BLaER1 (cell line): ENCODE results near the gene SULT1A2.
"Not testable (repeated sequence)": the region's sequence is repeated elsewhere in the genome, so short reads cannot be mapped to it uniquely, and the experiment has no call there.

ENCODE experiments used
- H3K27ac ChIP-seq: shearing (Covaris generic); formaldehyde crosslinking; 2 replicates; pipeline ENCODE4 v1.8.1; 2022
- H3K27me3 ChIP-seq: shearing (Covaris generic); formaldehyde crosslinking; 2 replicates; pipeline ENCODE4 v1.8.1; 2022
- H3K36me3 ChIP-seq: shearing (Covaris generic); formaldehyde crosslinking; 2 replicates; pipeline ENCODE4 v1.8.1; 2022
- H3K4me1 ChIP-seq: shearing (Covaris generic); formaldehyde crosslinking; 2 replicates; pipeline ENCODE4 v1.8.1; 2022
- H3K4me2 ChIP-seq: shearing (Covaris generic); formaldehyde crosslinking; 2 replicates; pipeline ENCODE4 v1.8.1; 2022
- H3K4me3 ChIP-seq: shearing (Covaris generic); formaldehyde crosslinking; 2 replicates; pipeline ENCODE4 v1.8.1; 2022
- H3K9ac ChIP-seq: shearing (Covaris generic); formaldehyde crosslinking; 2 replicates; pipeline ENCODE4 v1.8.1; 2022
- H3K9me3 ChIP-seq: shearing (Covaris generic); formaldehyde crosslinking; 2 replicates; pipeline ENCODE4 v1.8.1; 2022
- H4K20me1 ChIP-seq: shearing (Covaris generic); formaldehyde crosslinking; 2 replicates; pipeline ENCODE4 v1.8.1; 2022
- Cebpa-rat ChIP-seq: shearing (Covaris generic); IDR thresholded peaks from 2 replicates; pipeline ENCODE4 v1.8.1; 2022

Gene SULT1A2

DNA sequence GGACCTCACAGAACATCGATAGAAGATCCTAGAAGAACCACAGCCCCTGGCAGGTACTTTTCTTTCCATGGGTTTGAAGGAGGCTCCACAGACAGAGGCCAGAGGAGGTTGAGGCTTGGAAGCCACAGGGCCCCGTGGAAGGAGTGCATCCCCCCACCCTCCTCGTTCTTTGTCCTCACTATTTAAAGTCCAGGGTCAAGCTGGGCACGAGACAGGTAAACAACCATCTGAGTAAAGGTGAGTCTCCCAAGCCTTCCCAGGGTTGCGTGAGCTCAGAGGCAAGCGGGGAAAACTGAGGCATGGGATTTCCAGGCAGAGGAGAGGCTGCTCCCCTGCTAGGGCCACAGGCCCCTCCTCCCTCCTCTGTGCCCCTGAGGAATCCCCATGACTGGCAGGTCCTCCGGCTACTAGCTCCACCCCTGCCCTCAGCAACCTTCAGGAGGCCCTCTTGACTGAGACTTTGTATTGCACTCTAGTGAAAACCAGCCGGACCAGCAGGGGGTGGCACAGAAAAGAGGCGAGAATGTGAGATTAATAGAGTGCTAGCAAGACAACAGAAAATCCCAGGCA, 927 bp upstream of the SULT1A2 start:
- Histone ChIP-seq H3K4me1 (peaks cover 23% of the 10 kb centered on the region), H3K4me2 (peak overlapping the region; percentile 80), H3K27me3 (no peaks in the 10 kb centered on the region), H3K36me3 (peaks cover 7% of the 10 kb centered on the region), H3K27ac (peak overlapping the region; percentile 52; the same call in 1 of the 2 replicates), H3K4me3 (no peak overlapping the region), H4K20me1 (no peaks in the 10 kb centered on the region), H3K9me3 (no peaks in the 10 kb centered on the region), H3K9ac (no peak overlapping the region)
- no peak for TF ChIP-seq Cebpa-rat

DNA sequence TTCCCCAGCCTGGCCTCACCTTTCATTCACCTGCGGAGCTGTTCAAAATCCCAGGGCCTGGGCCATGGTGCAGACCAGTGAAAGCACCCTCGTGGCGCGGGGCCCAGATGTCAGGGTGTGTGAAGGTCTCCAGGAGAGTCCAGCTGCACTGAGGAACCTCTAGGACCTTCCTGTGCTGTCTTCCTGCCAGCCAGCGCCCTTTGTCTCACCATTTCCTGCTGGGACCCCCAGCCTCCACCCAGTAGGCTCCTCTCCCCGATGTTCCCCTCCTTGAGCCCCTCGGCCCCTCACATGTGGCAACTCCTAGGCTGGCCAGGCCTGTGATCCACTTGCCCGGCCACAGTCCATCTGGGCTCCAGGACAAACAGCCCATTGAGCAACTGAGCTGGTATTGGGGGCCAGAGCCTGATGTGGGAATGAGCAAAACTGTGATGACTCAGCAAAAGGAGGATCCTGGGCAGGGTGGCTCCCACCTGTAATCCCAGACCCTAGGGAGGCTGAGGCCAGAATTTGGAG, 677 bp downstream of the SULT1A2 start:
- Histone ChIP-seq H3K27ac (no peak overlapping the region), H3K36me3 (peaks cover 23% of the 10 kb centered on the region), H3K27me3 (no peaks in the 10 kb centered on the region), H3K4me2 (peak overlapping the region; percentile 80; the same call in 1 of the 2 replicates), H3K4me3 (no peak overlapping the region), H4K20me1 (no peaks in the 10 kb centered on the region), H3K4me1 (peaks cover 19% of the 10 kb centered on the region), H3K9ac (no peak overlapping the region), H3K9me3 (no peaks in the 10 kb centered on the region)
- TF ChIP-seq Cebpa-rat: no peak

DNA sequence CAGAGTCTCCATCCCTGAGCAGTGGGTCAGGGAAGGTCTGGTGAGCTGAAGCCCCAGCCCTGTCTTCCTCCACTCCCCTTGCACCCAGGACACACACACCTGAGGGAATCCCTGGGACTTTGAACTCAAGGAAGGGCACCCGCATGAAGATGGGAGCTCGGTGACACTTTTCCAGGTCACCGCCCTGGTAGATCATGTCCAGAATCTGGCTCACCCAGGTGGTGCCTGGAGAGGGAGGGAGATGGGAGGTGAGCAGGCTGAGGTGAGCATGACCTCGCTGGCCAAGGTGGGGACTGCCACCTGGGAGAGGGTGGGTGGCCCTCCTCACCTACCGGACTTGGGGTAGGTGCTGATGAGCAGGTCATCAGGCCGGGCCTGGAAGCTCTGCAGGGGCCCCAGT, 1.4 kb downstream of the SULT1A2 start:
- H4K20me1 ChIP-seq, H3K9ac ChIP-seq, H3K4me2 ChIP-seq, H3K4me3 ChIP-seq, H3K27ac ChIP-seq, H3K9me3 ChIP-seq, H3K27me3 ChIP-seq: not testable (repeated sequence)
- peaks cover 30% of the 10 kb centered on the region for H3K36me3 ChIP-seq
- peaks cover 19% of the 10 kb centered on the region for H3K4me1 ChIP-seq

DNA sequence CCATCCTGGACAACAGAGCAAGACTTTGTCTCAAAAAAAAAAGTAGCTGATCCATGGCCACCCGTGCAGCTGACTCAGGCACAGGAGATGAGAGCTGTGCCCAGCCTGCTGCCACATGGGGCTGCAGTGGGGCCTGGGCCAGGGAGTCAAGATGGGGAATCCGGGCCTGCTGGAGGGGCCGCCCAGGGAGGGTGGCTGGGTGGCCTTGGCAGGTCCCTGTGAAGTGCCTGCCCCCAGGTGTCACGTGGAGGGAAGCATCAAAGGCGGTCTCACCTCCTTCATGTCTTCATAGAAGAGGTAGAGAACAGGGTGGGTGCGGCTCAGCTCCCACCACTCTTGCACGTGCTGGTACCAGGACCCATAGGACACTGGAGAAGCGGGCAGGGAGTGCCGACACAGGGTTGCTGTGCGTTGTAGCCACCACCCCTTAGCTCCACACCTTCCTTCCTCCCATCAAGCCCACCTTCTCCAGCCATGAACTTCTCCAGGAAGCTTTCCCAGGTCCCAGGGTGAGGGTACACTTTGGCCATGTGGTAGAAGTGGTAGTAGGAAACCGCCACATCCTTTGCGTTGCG, 3.8 kb downstream of the SULT1A2 start:
- H3K4me2 ChIP-seq: no peak overlapping the region
- TF ChIP-seq Cebpa-rat: no peak
- H3K9me3 ChIP-seq: no peaks in the 10 kb centered on the region
- H4K20me1 ChIP-seq: no peaks in the 10 kb centered on the region
- H3K27ac ChIP-seq: no peak overlapping the region
- H3K4me1 ChIP-seq: peaks cover 16% of the 10 kb centered on the region
- no peaks in the 10 kb centered on the region for H3K27me3 ChIP-seq
- no peak overlapping the region for H3K9ac ChIP-seq
- no peak overlapping the region for H3K4me3 ChIP-seq
- peaks cover 54% of the 10 kb centered on the region for H3K36me3 ChIP-seq

DNA sequence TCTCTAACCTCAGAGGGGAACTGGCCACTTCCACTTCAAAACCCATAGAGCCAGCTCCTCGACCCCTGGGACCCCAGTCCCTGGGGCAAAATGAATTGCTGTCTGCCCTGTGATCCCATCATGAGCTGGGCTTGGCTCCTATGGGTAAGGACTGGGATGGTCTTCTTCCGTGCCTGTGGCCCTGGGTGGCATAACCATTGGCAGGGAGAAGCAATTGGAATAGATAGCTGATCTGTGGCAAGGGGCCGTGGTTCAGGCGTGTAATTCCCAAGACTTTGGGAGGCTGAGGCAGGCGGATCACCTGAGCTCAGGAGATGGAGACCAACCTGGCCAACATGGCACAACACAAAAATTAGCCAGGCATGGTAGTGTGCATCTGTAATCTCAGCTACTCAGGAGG, 4.3 kb downstream of the SULT1A2 start:
- no peak for TF ChIP-seq Cebpa-rat
- Histone ChIP-seq H3K36me3 (peaks cover 59% of the 10 kb centered on the region), H3K4me2 (no peak overlapping the region), H4K20me1 (no peaks in the 10 kb centered on the region), H3K9me3 (no peaks in the 10 kb centered on the region), H3K27ac (no peak overlapping the region), H3K4me3 (no peak overlapping the region), H3K9ac (no peak overlapping the region), H3K4me1 (peaks cover 11% of the 10 kb centered on the region), H3K27me3 (no peaks in the 10 kb centered on the region)

DNA sequence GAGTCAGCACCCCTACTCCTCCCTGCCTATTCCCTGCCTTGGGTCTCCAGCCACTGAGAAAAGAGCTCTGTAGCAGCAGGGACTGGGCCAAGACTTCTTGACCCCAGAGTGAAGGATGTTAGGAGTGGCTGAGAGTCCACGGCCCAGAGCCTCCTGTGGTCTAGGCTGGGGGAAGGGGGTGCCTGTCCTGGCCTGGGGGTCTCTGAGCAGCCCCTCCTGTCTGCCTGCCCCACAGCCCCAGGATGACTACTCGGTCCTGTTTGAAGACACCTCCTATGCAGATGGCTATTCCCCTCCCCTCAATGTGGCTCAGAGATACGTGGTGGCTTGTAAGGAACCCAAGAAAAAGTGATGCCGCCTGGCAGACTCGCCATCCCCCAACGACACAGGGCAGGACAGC, 5.5 kb downstream of the SULT1A2 start:
- TF ChIP-seq Cebpa-rat: no peak
- Histone ChIP-seq H3K36me3 (peaks cover 71% of the 10 kb centered on the region), H3K9me3 (no peaks in the 10 kb centered on the region), H3K27me3 (no peaks in the 10 kb centered on the region), H3K4me2 (no peak overlapping the region), H3K27ac (no peak overlapping the region), H4K20me1 (no peaks in the 10 kb centered on the region), H3K4me3 (no peak overlapping the region), H3K4me1 (no peaks in the 10 kb centered on the region), H3K9ac (no peak overlapping the region)

DNA sequence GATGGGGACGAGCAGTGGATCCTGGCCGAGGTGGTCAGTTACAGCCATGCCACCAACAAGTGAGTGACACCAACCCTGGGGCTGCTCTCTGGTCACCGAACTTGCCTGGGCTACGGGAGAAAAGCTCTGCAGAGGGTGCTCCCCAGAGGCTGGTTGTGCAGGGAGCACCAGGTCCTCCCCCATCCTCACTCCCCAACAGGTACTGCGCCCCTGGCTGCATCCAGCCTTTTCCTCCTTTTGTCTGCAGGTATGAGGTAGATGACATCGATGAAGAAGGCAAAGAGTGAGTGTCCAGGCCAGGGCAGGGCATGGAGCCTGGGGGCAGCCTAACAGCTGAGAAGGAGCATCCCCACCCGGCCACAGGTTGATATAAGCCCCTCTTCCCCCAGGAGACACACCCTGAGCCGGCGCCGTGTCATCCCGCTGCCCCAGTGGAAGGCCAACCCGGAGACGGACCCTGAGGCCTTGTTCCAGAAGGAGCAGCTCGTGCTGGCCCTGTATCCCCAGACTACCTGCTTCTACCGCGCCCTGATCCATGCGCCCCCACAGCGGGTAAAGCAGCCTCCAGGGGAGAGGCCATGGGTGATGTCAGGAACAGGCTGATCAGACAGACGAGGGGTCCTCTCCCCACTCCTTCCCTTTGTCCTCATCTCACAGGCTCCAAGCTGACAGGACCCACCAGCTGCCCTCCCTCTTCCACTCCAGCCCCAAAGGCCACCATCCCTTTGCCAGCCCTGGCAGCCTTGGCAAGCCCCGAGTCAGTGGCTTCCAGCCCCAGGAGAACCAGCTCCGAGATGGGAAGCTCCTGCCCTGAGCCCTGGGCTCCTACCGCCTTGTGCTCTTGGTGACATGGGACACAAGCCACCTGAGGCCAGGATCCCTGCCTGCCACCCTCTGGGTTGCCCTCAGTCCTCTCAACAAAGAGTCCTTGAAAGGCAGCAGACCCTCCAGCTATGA, 6.2 kb downstream of the SULT1A2 start:
- no peak overlapping the region for H3K4me2 ChIP-seq
- no peaks in the 10 kb centered on the region for H3K9me3 ChIP-seq
- H3K27ac ChIP-seq: no peak overlapping the region
- H3K36me3 ChIP-seq: peaks cover 78% of the 10 kb centered on the region
- H3K27me3 ChIP-seq: no peaks in the 10 kb centered on the region
- H3K4me3 ChIP-seq: no peak overlapping the region
- H4K20me1 ChIP-seq: no peaks in the 10 kb centered on the region
- no peak overlapping the region for H3K9ac ChIP-seq
- no peaks in the 10 kb centered on the region for H3K4me1 ChIP-seq
- TF ChIP-seq Cebpa-rat: no peak

DNA sequence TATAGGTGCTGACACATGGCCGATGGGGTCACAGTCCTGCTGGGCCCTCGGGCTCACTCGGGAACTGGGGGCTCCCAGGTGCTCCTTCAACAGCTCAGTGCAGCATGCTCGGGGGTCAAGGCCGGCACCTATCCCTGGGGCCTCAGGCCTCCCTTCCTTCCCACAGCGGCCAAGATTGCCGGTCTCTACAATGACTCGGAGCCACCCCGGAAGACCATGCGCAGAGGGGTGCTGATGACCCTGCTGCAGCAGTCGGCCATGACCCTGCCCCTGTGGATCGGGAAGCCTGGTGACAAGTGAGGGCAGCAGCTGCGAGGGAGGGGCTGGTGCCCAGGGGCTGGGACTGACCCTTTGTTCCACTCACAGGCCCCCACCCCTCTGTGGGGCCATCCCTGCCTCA, 6.9 kb downstream of the SULT1A2 start:
- Histone ChIP-seq H3K4me3 (no peak overlapping the region), H4K20me1 (no peaks in the 10 kb centered on the region), H3K9ac (no peak overlapping the region), H3K36me3 (peaks cover 85% of the 10 kb centered on the region), H3K4me2 (no peak overlapping the region), H3K27ac (no peak overlapping the region), H3K4me1 (no peaks in the 10 kb centered on the region), H3K27me3 (no peaks in the 10 kb centered on the region), H3K9me3 (no peaks in the 10 kb centered on the region)
- no peak for TF ChIP-seq Cebpa-rat

DNA sequence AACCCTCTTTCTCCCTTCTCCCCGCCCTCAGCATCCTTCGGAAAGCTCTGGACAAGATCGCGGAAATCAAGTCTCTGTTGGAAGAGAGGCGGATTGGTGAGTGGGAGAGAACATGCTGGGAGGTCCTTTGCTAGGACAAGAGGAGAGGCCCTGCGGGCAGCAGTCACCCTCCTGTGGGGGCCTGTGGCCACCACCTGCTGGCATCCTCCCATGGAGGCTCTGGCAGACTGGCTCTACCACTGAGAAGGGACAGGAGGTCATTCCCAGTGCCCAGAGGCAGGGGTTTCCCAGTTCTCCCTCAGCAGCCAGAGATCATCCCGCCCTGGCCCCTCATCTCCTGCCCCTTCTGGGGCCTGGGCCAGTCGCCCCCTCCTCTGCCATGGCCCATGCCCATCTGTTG, 7.8 kb downstream of the SULT1A2 start:
- H3K9me3 ChIP-seq: no peaks in the 10 kb centered on the region
- H3K4me1 ChIP-seq: no peaks in the 10 kb centered on the region
- H3K4me3 ChIP-seq: no peak overlapping the region
- H3K36me3 ChIP-seq: peaks cover 93% of the 10 kb centered on the region
- no peak for TF ChIP-seq Cebpa-rat
- no peak overlapping the region for H3K9ac ChIP-seq
- H3K27me3 ChIP-seq: no peaks in the 10 kb centered on the region
- no peak overlapping the region for H3K4me2 ChIP-seq
- H3K27ac ChIP-seq: no peak overlapping the region
- no peaks in the 10 kb centered on the region for H4K20me1 ChIP-seq

DNA sequence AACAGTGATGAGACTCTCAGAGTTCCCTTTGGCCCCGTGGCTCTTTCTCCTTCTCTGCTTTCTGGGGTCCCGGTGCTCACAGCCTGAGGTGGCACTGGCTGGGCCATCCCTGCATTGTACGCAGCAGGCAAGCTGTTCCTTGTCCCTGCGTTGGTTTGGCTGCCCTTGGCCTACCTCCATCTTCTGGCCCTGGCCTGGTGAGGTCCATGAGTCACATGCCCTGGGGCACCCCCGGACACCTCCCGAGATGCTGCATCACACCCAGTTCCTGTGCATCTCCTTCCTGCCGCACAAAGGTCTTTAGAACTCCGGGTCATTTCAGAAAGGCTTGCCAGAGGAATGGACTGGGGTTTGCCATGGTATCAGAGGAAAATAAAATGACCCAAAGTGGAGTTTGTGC, 9.5 kb downstream of the SULT1A2 start:
- H3K27ac ChIP-seq: no peak overlapping the region
- no peak for TF ChIP-seq Cebpa-rat

More for the DNA sequence above, 9.5 kb downstream of the SULT1A2 start:
- no peak overlapping the region for H3K4me3 ChIP-seq
- H4K20me1 ChIP-seq: no peaks in the 10 kb centered on the region
- peaks cover 99% of the 10 kb centered on the region for H3K36me3 ChIP-seq
- no peaks in the 10 kb centered on the region for H3K4me1 ChIP-seq
- H3K9me3 ChIP-seq: no peaks in the 10 kb centered on the region
- no peak overlapping the region for H3K4me2 ChIP-seq
- no peaks in the 10 kb centered on the region for H3K27me3 ChIP-seq
- H3K9ac ChIP-seq: no peak overlapping the region
